Measurements from ENCODE around the gene CLMP. TPM values are rescaled to one million over a fixed set of nuclear protein-coding genes. Genes with fewer than 3 reads are reported as not detected.

CLMP gene
- polyA plus RNA-seq, 1 donor from 2014 or later: not detected

- H3K4me2 ChIP-seq (ENCODE audit: low read length): no peak overlapping the region
- H4K20me1 ChIP-seq (ENCODE audit: insufficient read depth): no peaks in the 10 kb centered on the region
- no peak overlapping the region for H2AFZ ChIP-seq (ENCODE audit: low read depth, low read length)
- H3K27me3 ChIP-seq (ENCODE audit: insufficient read depth, low read depth, low read length): no peaks in the 10 kb centered on the region
- H3K79me2 ChIP-seq (replicated peaks; ENCODE audit: insufficient read depth, low read length): no peaks in the 10 kb centered on the region
- H3K9ac ChIP-seq (ENCODE audit: low read length): no peak overlapping the region
- H3K4me3 ChIP-seq (ENCODE audit: low read length): no peak overlapping the region
- H3K27ac ChIP-seq (ENCODE audit: low read length): no peak overlapping the region
- no peaks in the 10 kb centered on the region for H3K9me3 ChIP-seq (ENCODE audit: low read length)
- no peaks in the 10 kb centered on the region for H3F3A ChIP-seq (ENCODE audit: insufficient read depth, low read length, poor library complexity, severe bottlenecking)
- no peaks in the 10 kb centered on the region for H3K36me3 ChIP-seq (ENCODE audit: insufficient read depth, low read length)
- TF ChIP-seq TAF1 (IDR thresholded peaks at IDR 0.05; ENCODE audit: low read depth): no peak
- TF ChIP-seq EZH2 (IDR thresholded peaks at IDR 0.05; ENCODE audit: borderline replicate concordance, insufficient read depth, low read length, poor library complexity, severe bottlenecking): no peak
- no peak for TF ChIP-seq REST (IDR thresholded peaks at IDR 0.05; ENCODE audit: borderline replicate concordance)
- TF ChIP-seq SMC3 (conservative IDR thresholded peaks at IDR 0.05; ENCODE audit: poor library complexity): no peak
- no peak for TF ChIP-seq POLR2AphosphoS5 (IDR thresholded peaks at IDR 0.05)
- no peak for TF ChIP-seq EP300 (conservative IDR thresholded peaks at IDR 0.05; ENCODE audit: poor library complexity, severe bottlenecking)
- TF ChIP-seq CTCF (IDR thresholded peaks at IDR 0.05; ENCODE audit: poor library complexity, severe bottlenecking): no peak
- TF ChIP-seq MXI1 (conservative IDR thresholded peaks at IDR 0.05; ENCODE audit: poor library complexity, severe bottlenecking): no peak
- TF ChIP-seq RAD21 (conservative IDR thresholded peaks at IDR 0.05): no peak
- H3K9me2 ChIP-seq (ENCODE audit: insufficient read depth, low read length): no peaks in the 10 kb centered on the region
These were observed 21.2 kb upstream of the CLMP start for GRCh38 chr11:123216249-123216648.

- no peak overlapping the region for H3K27ac ChIP-seq (ENCODE audit: low read length)
- H3K9me2 ChIP-seq (ENCODE audit: insufficient read depth, low read length): no peaks in the 10 kb centered on the region
- no peaks in the 10 kb centered on the region for H3K27me3 ChIP-seq (ENCODE audit: insufficient read depth, low read depth, low read length)
- H2AFZ ChIP-seq (ENCODE audit: low read depth, low read length): no peak overlapping the region
- no peaks in the 10 kb centered on the region for H3K79me2 ChIP-seq (replicated peaks; ENCODE audit: insufficient read depth, low read length)
- no peaks in the 10 kb centered on the region for H3F3A ChIP-seq (ENCODE audit: insufficient read depth, low read length, poor library complexity, severe bottlenecking)
- H3K9me3 ChIP-seq (ENCODE audit: low read length): no peaks in the 10 kb centered on the region
- no peaks in the 10 kb centered on the region for H4K20me1 ChIP-seq (ENCODE audit: insufficient read depth)
- no peak overlapping the region for H3K4me2 ChIP-seq (ENCODE audit: low read length)
- no peak for TF ChIP-seq REST (IDR thresholded peaks at IDR 0.05; ENCODE audit: borderline replicate concordance)
- no peak for TF ChIP-seq EZH2 (IDR thresholded peaks at IDR 0.05; ENCODE audit: borderline replicate concordance, insufficient read depth, low read length, poor library complexity, severe bottlenecking)
- no peak for TF ChIP-seq RAD21 (conservative IDR thresholded peaks at IDR 0.05)
- TF ChIP-seq EP300 (conservative IDR thresholded peaks at IDR 0.05; ENCODE audit: poor library complexity, severe bottlenecking): no peak
- TF ChIP-seq SMC3 (conservative IDR thresholded peaks at IDR 0.05; ENCODE audit: poor library complexity): no peak
- no peak for TF ChIP-seq MXI1 (conservative IDR thresholded peaks at IDR 0.05; ENCODE audit: poor library complexity, severe bottlenecking)
- H3K4me3 ChIP-seq (ENCODE audit: low read length): no peak overlapping the region
- no peaks in the 10 kb centered on the region for H3K36me3 ChIP-seq (ENCODE audit: insufficient read depth, low read length)
- H3K9ac ChIP-seq (ENCODE audit: low read length): no peak overlapping the region
These were observed 19.9 kb upstream of the CLMP start for GRCh38 chr11:123214940-123215339.
